KMS-11 (cell line): Measurements from ENCODE around the gene TET2.

Experiments used
- H2AFZ ChIP-seq: fragments of 200-600 bp; sonication (generic); 2 replicates; pipeline ENCODE4 v1.6.1; 2016; ENCODE audit warnings: antibody characterized with exemption, mixed run types, low read depth
- H3K27ac ChIP-seq: fragments of 200-600 bp; sonication (generic); 2 replicates; pipeline ENCODE4 v1.6.1; 2016; ENCODE audit warnings: mild to moderate bottlenecking, mixed run types
- H3K27me3 ChIP-seq: fragments of 200-600 bp; sonication (generic); 2 replicates; pipeline ENCODE4 v1.6.1; 2017; ENCODE audit warnings: mild to moderate bottlenecking, low read depth, mixed run types, moderate library complexity; ENCODE audit not compliant: insufficient read depth
- H3K36me3 ChIP-seq: fragments of 200-600 bp; sonication (generic); 2 replicates; pipeline ENCODE4 v1.6.1; 2017; ENCODE audit warnings: mild to moderate bottlenecking, mixed run types; ENCODE audit not compliant: insufficient read depth
- H3K4me1 ChIP-seq: fragments of 200-600 bp; sonication (generic); 2 replicates; pipeline ENCODE4 v1.6.1; 2016; ENCODE audit warnings: mild to moderate bottlenecking, low read depth, mixed run types; ENCODE audit not compliant: poor library complexity, severe bottlenecking
- H3K4me2 ChIP-seq: fragments of 200-600 bp; sonication (generic); 2 replicates; pipeline ENCODE4 v1.7.0; 2016; ENCODE audit warnings: mild to moderate bottlenecking, mixed run types
- H3K4me3 ChIP-seq: fragments of 200-600 bp; sonication (generic); IDR thresholded peaks from 2 replicates; pipeline ENCODE4 v1.6.1; 2017; ENCODE audit warnings: low read depth, low read length, mixed read lengths; ENCODE audit not compliant: insufficient read depth
- H3K79me2 ChIP-seq: fragments of 200-600 bp; sonication (generic); 2 replicates; pipeline ENCODE4 v1.6.1; 2016; ENCODE audit warnings: low read depth, mixed run types; ENCODE audit not compliant: insufficient read depth
- H3K9ac ChIP-seq: fragments of 200-600 bp; sonication (generic); 2 replicates; pipeline ENCODE4 v1.6.1; 2016; ENCODE audit warnings: mild to moderate bottlenecking, mixed run types
- H4K20me1 ChIP-seq: fragments of 200-600 bp; sonication (generic); 2 replicates; pipeline ENCODE4 v1.6.1; 2016; ENCODE audit warnings: mild to moderate bottlenecking, mixed run types; ENCODE audit not compliant: insufficient read depth
- CTCF ChIP-seq: fragments of 200-600 bp; sonication (generic); conservative IDR thresholded peaks from 2 replicates; pipeline ENCODE4 v1.6.1; 2017; ENCODE audit warnings: low read depth, mild to moderate bottlenecking, antibody characterized with exemption, low read length, moderate library complexity, mixed read lengths

The TET2 gene

GRCh38 chr4:105206214-105206613, 59.5 kb downstream of the TET2 start:
- H2AFZ ChIP-seq: no peak overlapping the region
- no peak for TF ChIP-seq CTCF

GRCh38 chr4:105207386-105207785, 60.7 kb downstream of the TET2 start:
- H3K27ac ChIP-seq: no peak overlapping the region
- H3K4me2 ChIP-seq: no peak overlapping the region
- H2AFZ ChIP-seq: no peak overlapping the region
- H4K20me1 ChIP-seq: no peaks in the 10 kb centered on the region
- TF ChIP-seq CTCF: no peak
- H3K27me3 ChIP-seq: no peaks in the 10 kb centered on the region
- H3K4me1 ChIP-seq: no peaks in the 10 kb centered on the region
- no peaks in the 10 kb centered on the region for H3K79me2 ChIP-seq
- no peaks in the 10 kb centered on the region for H3K36me3 ChIP-seq
- no peak overlapping the region for H3K4me3 ChIP-seq
- no peak overlapping the region for H3K9ac ChIP-seq

More at GRCh38 chr4:105206214-105206613, 59.5 kb downstream of the TET2 start:
- no peaks in the 10 kb centered on the region for H3K4me1 ChIP-seq
- no peaks in the 10 kb centered on the region for H3K36me3 ChIP-seq
- no peak overlapping the region for H3K27ac ChIP-seq
- no peak overlapping the region for H3K4me2 ChIP-seq
- no peak overlapping the region for H3K9ac ChIP-seq
- no peak overlapping the region for H3K4me3 ChIP-seq
- H4K20me1 ChIP-seq: no peaks in the 10 kb centered on the region
- H3K27me3 ChIP-seq: no peaks in the 10 kb centered on the region
- no peaks in the 10 kb centered on the region; the same call in 1 of the 2 replicates for H3K79me2 ChIP-seq

GRCh38 chr4:105208561-105208960, 61.9 kb downstream of the TET2 start:
- Histone ChIP-seq H3K4me1 (no peaks in the 10 kb centered on the region), H3K9ac (no peak overlapping the region), H2AFZ (no peak overlapping the region), H3K36me3 (no peaks in the 10 kb centered on the region), H3K4me2 (no peak overlapping the region), H4K20me1 (no peaks in the 10 kb centered on the region), H3K27me3 (no peaks in the 10 kb centered on the region), H3K4me3 (no peak overlapping the region), H3K79me2 (no peaks in the 10 kb centered on the region), H3K27ac (no peak overlapping the region)
- no peak for TF ChIP-seq CTCF

GRCh38 chr4:105210916-105211315, 64.2 kb downstream of the TET2 start:
- Histone ChIP-seq H3K4me2 (no peak overlapping the region), H3K36me3 (no peaks in the 10 kb centered on the region), H3K9ac (no peak overlapping the region), H3K27me3 (no peaks in the 10 kb centered on the region), H2AFZ (no peak overlapping the region), H3K79me2 (no peaks in the 10 kb centered on the region), H3K27ac (no peak overlapping the region), H3K4me1 (peaks cover 7% of the 10 kb centered on the region), H4K20me1 (no peaks in the 10 kb centered on the region), H3K4me3 (no peak overlapping the region)
- no peak for TF ChIP-seq CTCF
